Measurements from ENCODE around the gene TSSC4.

TSSC4 gene

GRCh38 chr11:2387266-2387987, 13.1 kb upstream of the TSSC4 start:
- no peak for DNase-seq

- DNase-seq: no peak
These were observed 11.8 kb upstream of the TSSC4 start for GRCh38 chr11:2388431-2389376.

GRCh38 chr11:2389377-2390026, 11.0 kb upstream of the TSSC4 start:
- no peak for DNase-seq

- DNase-seq: no peak
These were observed 10.3 kb upstream of the TSSC4 start for GRCh38 chr11:2390091-2390724.

GRCh38 chr11:2390725-2391151, 9.8 kb upstream of the TSSC4 start:
- no peak for DNase-seq

DNA sequence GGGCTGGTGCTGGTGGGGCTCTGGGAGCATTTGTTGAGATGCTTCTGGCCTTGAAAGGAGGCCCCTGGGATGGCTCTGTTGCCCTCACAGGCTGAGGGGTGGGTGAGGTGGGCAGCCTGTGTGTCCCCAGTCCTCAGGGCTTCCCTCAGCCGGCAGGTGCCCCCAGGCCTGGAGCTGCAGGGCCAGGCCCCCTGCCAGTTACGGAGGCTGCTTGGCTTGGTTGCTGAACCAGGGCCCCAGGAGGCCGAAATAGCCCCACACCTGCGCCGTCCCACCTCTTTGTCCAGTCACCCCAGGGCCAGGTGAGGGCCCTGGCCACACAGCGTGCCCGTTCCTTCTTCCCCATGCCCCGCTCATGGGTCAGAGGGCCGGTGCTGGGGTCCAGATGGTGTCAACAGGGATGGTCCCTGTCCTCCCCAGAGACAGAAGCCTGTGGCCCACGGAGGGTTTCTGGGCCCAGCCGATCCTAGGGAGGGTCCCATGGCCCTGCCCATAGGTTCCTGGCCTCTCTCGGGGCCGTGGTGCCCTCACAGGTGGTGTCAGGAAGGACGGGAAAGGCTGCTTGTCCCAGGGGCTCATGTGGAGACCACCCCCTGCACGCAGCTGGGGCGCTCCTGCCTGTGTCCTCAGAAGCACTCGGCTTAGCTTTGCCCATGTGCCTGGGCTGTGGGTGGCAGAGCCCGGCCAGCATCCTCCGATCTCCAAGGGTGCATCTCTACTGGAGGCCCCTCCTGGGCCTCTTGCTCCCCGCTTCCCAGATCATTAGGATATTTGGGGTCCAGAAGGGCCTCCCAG, 9.2 kb upstream of the TSSC4 start:
- no peak for DNase-seq

- no peak for DNase-seq
These were observed 8.2 kb upstream of the TSSC4 start for GRCh38 chr11:2392241-2392959.

DNA sequence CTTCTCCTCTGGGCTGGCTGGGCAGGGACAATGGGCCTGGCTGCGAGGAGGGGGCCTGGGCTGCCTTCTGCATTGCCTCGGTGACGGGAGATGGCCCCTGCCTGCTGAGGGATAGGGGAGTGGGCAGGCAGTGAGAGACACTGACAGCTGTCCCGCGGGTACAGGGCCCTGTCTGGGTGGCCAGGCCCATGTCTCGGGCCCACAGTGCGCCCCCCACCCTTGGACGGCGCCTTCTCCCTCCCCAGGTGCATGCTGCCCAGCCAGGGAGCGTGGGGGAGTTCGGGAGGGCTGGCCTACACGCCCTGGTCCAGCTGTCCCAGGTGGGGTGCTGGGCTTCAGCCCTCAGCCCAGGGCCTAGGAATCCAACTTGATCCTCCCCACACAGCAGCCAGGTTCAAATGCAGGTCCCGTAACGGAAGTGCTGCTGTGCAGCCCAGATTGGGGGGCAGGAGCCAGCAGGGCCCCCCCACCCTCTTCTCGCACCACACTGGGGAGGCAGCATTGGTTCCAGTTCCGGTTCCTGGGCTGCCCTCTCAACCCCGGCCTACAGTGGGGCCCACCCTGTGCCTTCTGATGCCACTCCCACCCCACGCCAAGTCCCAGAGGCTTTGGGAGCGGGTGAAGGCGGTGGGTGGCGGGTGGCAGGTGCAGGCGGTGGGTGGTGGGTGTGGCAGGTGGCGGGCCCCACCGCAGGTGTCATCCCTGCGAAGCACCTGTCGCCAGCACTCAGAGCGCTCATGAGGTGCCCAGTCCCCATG, 7.3 kb upstream of the TSSC4 start:
- no peak for DNase-seq

- no peak for DNase-seq
These were observed 6.4 kb upstream of the TSSC4 start for GRCh38 chr11:2393941-2394817.

GRCh38 chr11:2394818-2395105, 5.8 kb upstream of the TSSC4 start:
- DNase-seq: no peak

GRCh38 chr11:2395211-2395730, 5.3 kb upstream of the TSSC4 start:
- no peak for DNase-seq

DNA sequence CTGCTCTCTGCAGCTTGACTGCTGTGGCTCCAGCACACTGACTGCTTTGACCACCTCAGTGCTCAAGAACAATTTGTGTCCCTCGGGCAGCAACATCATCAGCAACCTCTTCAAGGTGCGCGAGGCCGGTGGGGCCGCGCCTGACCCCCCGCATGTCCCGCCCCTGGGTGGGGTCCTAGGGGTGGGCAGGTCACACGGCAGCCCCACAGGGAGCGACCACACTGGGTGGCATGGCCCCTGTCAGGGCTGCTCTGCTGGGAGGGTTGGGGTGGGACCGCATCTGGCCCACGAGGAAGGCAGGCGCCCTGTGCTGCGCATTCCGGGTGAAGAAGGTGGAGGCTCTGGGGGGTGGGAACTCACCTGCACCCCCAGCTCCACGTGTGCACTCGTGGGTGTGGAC, 4.7 kb upstream of the TSSC4 start:
- DNase-seq: no peak

DNA sequence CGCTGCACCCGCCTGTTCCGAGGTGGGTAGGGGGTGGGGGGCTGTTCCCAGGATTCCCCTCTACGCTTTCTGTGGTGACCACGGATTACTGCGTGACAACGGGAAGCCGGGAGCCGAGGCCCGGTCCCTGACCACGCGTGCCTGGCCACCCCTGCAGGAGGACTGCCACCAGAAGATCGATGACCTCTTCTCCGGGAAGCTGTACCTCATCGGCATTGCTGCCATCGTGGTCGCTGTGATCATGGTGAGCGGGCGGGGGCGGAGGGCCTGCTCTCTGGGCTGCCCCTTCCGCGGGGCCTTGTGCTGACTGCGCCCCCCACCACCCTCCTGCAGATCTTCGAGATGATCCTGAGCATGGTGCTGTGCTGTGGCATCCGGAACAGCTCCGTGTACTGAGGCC, 4.1 kb upstream of the TSSC4 start:
- no peak for DNase-seq

GRCh38 chr11:2397005-2397404, 3.5 kb upstream of the TSSC4 start:
- no peak for DNase-seq

DNA sequence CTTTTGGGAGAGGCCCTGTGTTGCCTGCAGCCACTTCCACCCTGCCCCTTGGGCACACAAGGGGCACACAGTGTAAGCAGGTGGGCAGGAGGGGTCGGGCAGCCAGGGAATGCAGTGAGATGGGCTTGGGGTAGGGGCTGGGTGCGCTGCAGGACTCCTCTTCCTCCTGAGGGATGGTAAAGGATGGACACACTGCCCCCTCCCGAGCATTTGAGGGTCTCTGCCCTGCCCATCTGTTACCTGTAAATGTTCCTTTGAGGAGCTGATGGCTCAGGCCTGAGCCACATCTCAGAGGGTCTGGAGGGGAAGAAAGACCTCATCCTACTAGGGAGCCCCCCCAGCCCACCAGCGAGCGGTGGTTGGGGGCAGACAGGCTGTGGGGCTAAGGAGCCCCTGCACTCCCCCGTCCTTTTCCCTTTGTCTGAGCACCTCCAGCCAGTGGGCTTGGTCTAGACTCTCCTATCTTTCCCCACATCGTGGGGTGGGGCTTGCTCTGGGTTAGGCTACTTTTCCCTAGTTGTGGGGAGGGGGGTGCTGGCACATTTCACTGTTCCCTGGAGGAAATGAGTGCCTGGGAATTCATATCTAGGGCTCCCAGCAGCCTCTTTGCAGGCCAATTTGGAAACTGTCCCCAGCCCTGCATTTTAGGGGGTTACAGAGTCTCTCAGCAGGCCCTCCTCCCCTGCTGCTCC, 1.7 kb upstream of the TSSC4 start:
- no peak for DNase-seq

DNA sequence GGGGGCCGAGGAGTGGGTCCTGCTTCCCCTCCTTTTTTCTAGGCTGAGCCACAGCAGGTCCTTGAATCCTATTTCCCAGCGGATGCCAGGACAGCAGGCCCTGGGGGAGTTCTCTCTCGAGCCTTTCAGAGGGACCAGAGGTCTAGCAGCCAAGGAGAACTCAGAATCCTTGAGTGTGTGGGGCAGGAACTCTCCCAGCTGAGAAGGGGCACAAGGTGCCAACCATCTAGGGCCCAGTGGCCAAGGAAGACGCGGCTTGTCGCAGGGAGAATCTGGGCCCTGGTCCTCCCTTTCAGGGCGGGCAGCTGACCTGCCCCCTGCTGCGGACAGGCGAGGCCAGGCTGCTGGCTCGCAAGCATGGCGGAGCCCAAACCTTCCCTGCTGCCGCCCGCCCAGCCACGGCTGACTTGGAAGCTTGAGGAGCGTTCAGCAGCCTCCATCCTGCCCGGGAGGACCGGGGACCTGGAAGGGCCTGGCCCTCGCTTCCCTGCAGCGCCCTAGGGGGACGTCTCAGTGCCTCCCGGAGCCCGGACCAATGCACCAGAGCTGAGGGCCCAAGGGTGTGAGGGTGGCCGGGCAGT, 972 bp upstream of the TSSC4 start:
- no peak for DNase-seq

DNA sequence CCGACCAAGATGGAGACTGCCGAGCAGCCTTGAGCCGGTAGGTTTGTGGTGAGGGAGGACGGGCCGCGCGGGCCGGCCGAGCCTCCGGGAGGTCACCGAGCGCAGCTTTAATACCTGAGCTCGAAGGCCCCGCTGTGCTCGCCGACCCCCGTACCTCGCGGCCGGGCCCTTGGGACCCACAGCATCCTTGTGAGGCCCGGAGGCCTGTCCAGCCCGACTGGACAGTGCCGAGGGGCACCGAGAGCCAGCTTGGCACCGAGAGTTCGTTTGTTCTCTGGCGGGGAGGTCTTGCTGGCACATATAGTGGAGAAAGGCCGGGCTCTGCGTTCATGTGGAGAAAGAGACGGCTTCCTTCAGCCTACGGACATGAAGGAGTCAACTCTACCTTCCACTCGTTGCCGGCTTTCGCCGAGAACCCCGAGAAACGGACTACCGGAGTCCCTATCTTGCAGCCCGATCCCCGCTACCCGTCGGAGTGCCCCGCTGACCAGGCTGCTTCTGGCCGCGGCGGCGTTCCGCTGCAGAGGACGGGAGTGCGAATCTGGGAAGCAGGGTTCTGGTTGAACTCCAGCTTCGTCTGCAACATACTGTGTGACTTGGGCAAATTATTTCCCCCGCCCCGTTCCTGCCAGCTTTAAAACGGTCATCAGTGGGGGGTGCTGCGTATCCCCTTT, 349 bp downstream of the TSSC4 start:
- no peak for DNase-seq

- DNase-seq: no peak
These were observed 960 bp downstream of the TSSC4 start for GRCh38 chr11:2401436-2401984.
